Stimulated activated CD4-positive, alpha-beta T cell treated with anti-CD3 and anti-CD28 coated beads, Interleukin-4, amount 100 ng/mL, for 48 hours (primary cell): ENCODE measurements around the gene SYCE1.
"Not testable (repeated sequence)": the region's sequence is repeated elsewhere in the genome, so short reads cannot be mapped to it uniquely, and the experiment has no call there.

ENCODE experiments used
- DNase-seq, 2 donors: peaks; one replicate each; pipeline ENCODE4 v3.0.0-alpha.2; 2020; ENCODE audit warnings: low read depth in 2 of 2

SYCE1 gene

DNA sequence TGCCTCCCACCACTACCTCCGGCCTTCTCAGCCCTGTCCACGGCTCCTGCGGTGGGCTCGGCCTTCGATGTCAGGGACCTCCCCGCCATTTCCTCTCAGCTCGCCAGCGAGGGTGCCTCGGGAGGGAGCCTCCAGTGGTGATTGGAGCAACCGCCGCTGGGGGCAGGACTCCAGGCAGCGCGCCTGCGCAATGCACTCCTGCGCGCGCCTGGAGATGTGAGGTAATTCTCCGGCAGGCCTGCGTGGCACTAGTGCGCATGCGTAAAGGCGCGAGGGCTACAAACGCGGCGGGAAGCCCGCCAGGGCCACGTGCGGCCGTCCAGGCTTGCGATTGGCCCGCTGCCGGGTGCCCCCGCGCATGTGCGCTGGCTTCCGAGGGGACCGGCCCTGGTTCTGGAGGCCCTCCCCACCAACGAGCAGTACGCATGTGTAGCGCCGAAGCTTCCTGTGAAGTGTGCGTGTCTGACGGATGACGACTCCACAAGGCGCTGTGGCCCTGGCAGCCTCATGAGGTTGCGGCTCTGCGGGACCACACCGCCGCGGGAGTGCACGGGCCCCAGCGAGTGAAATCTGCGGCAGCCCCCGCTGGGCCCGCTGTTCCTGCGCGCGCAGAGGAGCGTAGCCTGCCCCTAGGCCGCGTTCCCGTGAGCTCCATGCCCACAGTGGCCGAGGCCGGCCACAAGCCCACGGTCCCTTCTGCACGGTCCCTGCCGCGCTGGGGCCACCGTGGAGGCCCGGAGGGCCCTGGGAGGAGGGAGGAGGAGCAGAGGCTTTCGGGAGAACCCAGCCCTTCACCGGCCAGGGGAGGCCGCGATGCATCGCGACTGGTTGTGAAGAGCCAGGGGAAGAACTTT is at the start of gene SYCE1:
Gene SYCE1 (minus strand): TSS at position 143 of the 854 bp plus-strand sequence. CDS start 54 bp downstream, at position 89.
- DNase-seq = no peak

DNA sequence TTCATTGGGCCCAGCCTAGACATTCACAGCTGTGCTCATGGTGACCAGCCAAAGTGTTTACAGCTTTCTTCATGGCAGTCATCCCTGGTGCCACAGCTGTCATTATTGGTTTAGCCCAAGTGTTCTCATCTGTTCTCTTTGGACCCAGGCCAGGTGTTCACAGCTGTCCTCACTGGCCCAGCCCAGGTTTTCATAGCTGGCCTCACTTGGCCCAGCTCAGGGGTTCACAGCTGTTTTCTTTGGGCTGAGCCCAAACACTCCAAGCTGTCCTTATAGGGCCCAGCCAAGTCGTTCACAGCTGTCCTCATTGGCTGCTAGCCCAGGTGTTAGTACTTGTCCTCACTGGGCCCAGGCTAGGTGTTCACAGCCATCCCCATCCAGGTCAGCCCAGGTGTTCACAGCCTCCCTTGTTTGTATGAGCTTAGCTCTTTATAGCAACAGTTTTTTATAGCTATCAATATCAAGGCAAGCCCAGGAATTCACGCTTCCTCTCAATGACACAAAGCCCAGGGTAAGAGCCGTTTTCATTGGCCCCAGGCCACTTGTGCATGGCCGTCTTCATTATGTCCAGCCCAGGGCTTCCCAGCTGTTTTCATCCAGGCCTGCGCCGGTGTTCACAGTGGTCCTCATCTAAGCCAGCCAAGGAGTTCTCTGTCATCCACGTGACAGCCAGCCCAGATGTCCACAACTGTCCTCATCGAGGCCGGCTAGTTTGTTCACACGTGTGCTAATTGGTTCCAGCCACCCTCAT is 49.6 kb upstream of the SYCE1 start:
- DNase-seq = no peak

GRCh38 chr10:133613699-133614098 is 48.3 kb upstream of the SYCE1 start:
- DNase-seq = no peak

GRCh38 chr10:133611079-133611478 is 45.7 kb upstream of the SYCE1 start:
- DNase-seq = no peak

- no peak for DNase-seq
Observed at GRCh38 chr10:133608855-133609254, 43.5 kb upstream of the SYCE1 start.

DNA sequence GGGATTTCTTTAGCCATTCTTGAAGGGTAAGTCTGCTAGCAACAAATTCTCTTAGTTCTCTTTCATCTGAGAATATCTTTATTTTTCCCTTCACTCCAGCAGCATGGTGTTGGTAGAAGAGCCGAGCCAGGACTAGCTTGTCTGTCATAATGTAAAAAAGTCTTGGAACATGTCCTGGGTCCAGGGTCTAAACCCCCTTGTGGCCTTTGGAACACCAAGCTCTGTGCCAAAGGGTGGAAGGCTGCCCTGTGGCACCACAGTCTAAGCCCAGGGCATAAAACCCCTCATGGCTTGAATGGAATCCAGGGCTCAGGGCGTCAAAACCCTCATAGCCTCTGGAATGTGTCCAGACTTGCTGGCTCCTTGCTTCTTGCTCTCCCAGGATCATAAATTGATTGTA is 38.1 kb upstream of the SYCE1 start:
- DNase-seq = not testable (repeated sequence)

- no peak for DNase-seq
Observed at GRCh38 chr10:133600657-133601056, 35.3 kb upstream of the SYCE1 start.

- not testable (repeated sequence) for DNase-seq
Observed at GRCh38 chr10:133599869-133600268, 34.5 kb upstream of the SYCE1 start.

DNA sequence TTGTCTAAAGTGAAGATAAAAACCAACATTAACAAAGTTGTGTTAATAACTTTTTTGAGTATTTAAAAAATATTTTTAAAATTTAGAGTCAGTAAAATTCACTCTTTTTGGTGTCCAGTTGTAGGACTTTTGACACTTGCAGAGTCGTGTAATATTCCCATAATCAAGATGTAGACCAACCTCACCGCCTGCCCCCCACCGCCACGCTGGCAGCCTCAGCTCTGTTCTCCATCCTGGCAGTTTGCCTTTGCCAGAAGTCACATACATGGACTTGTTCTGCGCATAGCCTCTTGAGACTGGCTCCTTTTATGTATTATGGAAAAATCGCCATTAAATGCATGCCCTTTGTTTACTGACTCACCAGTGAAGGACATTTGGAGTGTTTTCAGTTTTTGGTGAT is 27.3 kb upstream of the SYCE1 start:
- no peak for DNase-seq

DNA sequence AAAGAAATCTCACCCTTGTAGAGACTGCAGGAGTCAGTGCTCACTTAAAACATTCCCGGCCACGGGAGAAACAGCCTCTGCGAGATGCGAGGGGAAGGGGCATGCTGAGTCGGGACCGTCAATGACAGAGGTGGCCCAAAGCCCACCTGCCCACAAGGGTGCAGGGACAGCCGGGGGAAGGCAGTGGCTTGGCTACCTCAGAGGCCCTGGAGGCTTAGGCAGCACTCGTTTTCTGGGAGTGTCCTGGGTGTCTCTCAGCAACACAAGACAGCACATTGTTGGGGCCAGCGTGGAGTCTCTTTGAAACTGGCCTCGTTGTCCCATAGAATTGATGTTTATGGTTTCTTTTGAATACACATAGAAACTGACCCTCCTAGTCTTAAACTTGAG is 25.6 kb upstream of the SYCE1 start:
- DNase-seq = no peak

GRCh38 chr10:133590226-133590969 is 25.0 kb upstream of the SYCE1 start:
- DNase-seq = no peak

DNA sequence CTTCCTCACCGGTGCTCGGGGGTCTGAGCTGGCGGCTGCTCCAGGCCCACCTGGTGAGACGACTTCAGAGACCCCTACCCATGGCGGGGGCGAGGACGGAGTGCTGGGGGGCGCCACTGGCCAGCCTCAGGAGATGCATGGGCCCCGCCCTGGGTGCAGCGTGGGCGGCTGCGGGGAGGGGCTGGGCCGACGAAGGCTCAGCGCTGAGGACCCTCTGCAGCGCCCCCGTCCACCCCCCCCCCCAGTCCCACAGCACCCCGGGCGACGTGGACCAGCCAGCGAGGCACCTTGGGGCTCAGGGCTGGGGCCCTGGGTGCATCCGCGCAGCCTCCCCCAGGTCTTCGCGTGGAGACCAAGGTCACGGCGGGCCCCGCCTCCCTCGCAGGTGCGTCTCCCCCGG is 11.7 kb upstream of the SYCE1 start:
- not testable (repeated sequence) for DNase-seq

DNA sequence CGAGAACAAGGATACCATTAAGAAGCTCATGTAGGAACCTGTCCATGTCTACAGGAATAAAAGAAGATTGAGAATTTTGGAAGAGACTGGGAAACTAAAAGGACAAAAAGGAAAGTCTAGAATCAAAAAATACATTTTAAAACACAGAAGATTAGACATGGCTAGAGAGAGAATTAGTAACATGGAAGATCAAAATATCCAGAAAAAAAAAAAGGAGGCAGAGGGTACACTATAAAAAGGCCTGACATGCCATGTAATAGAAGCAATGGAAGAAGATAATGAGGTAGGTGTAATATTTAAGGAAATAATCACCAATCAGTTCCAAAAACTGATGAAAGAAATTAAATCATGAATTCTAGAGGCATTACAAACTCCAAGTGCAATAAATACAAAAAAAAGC is 8.1 kb upstream of the SYCE1 start:
- not testable (repeated sequence) for DNase-seq

GRCh38 chr10:133572055-133572454 is 6.7 kb upstream of the SYCE1 start:
- DNase-seq = not testable (repeated sequence)

- DNase-seq = not testable (repeated sequence)
Observed at GRCh38 chr10:133569801-133570200, 4.4 kb upstream of the SYCE1 start.

- not testable (repeated sequence) for DNase-seq
Observed at GRCh38 chr10:133568831-133569527, 3.6 kb upstream of the SYCE1 start.

DNA sequence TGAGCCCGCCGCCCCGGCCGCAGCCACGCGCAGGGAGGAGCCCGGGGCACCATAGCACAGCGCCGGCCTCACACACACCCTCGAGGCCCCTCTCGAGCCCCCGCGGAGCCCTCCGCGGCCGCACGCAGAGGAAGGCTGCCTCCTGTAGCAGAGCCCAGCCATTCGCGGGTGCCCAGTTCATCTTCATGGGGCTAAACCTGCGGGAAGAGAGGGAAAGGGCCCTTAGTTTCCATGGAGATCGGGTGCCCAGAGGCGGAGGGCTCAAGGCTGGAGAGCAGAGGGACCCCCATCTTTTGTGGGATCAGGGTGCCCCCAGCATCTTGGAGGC is 2.9 kb upstream of the SYCE1 start:
- no peak for DNase-seq

GRCh38 chr10:133567609-133568286 is 2.4 kb upstream of the SYCE1 start:
- no peak for DNase-seq

DNA sequence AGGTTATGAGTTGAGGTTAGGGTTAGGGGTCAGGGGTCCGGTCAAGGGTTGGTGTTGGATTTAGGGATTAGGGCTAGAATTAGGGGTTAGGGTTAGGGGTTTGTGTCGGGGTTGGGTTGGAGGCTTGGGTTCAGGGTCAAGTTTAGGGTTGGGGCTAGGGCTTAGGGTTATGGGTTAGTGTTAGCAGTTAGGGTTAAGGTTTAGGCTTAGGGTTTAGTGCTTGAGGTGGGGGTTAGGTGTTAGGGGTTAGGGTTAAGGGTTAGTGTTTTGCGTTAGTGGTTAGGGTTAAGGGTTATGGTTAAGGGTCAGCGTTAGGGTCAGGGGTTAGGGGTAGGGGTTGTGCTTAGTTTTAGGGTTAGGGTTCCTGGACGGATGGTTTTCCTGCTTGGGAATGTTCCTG is 1.7 kb upstream of the SYCE1 start:
- no peak for DNase-seq

DNA sequence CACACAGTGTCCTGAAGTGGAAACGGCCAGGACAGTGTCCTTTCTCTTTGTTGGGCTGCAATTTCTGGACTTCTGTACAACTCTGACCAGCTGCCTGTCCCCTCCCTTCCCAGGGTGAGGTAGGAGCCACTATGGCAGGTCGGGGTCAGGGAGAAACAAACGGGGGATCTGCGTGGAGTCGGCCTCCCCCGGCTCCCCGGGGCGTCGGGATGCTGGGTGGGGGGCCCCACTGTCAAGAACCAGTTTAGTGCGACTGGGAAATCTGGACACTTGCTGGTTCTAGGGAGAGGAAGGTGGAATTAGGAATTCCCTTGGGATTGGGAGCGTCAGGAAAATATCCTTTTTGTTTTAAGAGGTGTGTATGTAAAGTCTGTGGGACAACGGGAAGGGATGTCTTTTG is 567 bp downstream of the SYCE1 start:
- no peak for DNase-seq

GRCh38 chr10:133559216-133559615 is 6.2 kb downstream of the SYCE1 start:
- no peak for DNase-seq
